Measurements from ENCODE around the gene FAF1.
"Not testable (repeated sequence)": the region's sequence is repeated elsewhere in the genome, so short reads cannot be mapped to it uniquely, and the experiment has no call there.

FAF1 gene

DNA sequence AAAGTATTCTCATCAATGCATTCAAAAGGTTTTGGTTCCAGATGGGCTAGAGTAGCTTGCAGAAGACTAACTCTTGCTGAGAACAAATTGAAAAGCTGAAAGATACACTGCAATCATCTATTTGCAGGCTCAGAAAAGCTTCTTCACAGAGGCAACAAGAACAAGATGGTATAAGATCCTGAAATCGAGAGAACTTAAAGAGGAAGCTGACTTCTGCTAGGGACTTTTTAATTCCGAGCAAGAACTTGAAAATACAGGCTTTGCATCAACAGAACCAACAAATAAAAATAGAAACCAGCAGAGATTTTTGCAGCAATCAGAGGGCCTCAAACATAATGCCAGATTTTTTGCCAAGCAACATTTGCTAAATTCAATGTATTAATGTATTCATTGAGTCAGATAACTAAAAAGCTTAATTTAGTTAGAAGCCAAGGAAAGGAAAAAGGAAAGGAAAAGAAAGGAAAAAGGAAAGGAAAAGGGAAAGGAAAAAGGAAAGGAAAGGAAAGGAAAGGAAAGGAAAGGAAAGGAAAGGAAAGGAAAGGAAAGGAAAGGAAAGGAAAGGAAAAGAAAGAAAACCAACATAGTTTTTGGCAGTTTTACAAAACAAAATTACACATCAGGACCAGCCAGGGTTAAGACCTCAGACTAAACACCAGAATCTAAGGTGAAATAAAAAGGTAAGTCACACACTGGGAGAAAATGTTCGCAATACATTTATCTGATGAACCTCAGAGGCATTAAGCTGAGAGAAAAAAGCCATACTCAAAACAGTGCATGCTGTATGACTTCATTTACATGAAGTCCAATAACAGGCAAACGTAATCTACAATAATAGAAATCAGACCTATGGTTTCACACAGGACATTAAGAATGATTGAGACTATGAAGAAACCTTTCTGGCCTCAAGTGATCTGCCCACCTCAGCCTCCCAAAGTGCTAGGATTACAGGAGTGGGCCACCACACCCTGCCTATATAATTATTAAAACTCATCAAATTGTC lies 42.6 kb downstream of the FAF1 start:
- in situ Hi-C loops (cut with MboI; ENCODE audit: low sequenced_read_pairs) = no loop called here

DNA sequence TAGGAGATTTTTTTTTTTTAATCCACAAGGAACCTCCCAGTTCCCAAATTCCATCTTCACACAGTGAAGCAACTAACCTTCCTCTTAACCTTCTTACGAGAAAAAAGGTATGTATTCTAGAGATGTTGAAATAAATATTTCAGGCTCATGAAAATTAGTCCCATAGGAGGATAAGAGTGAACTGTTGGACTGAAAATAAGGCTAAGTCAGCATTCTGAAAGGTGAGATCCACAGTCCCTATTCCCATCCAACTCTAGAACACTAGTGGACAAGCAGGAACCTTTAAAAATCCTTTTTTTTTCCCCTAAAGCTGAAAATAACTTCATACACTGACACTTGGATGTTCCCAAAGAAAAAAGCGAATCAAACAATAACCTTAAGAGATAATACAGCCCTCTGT lies 44.4 kb downstream of the FAF1 start:
- in situ Hi-C loops (cut with MboI; ENCODE audit: low sequenced_read_pairs) = no loop called here

DNA sequence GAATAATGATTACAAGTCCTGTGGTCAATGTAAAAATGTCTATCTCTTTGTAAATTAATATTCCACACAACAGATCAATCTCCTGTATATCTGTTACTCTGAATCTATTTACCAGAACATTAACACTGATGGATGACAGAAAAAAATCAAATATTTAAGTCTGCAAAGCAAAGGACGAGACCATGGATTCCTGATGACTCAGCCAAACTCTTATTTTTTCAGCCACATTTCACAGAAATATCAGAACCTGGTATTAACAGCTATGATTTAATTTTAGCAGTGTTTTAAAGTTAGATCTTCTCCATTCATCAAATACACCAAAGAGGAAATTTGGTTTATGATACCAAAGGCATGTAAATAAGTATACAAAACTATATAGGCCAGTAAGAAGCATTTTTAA lies 46.1 kb downstream of the FAF1 start:
- in situ Hi-C loops (cut with MboI; ENCODE audit: low sequenced_read_pairs) = no loop called here

- in situ Hi-C loops (cut with MboI; ENCODE audit: low sequenced_read_pairs) = not testable (repeated sequence)
These were observed 49.7 kb downstream of the FAF1 start for GRCh38 chr1:50910356-50910755.

DNA sequence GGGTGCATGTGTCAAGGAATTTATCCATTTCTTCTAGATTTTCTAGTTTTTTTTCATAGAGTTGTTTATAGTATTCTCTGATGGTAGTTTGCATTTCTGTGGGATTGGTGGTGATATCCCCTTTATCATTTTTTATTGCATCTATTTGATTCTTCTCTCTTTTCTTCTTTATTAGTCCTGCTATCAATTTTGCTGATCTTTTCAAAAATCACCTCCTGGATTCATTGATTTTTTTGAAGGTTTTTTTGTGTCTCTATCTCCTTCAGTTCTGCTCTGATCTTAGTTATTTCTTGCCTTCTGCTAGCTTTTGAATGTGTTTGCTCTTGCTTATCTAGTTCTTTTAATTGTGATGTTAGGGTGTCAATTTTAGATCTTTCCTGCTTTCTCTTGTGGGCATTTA lies 52.5 kb downstream of the FAF1 start:
- in situ Hi-C loops (cut with MboI; ENCODE audit: low sequenced_read_pairs) = not testable (repeated sequence)

GRCh38 chr1:50906050-50906449 lies 54.0 kb downstream of the FAF1 start:
- in situ Hi-C loops (cut with MboI; ENCODE audit: low sequenced_read_pairs) = not testable (repeated sequence)

- in situ Hi-C loops (cut with MboI; ENCODE audit: low sequenced_read_pairs) = no loop called here
These were observed 57.6 kb downstream of the FAF1 start for GRCh38 chr1:50902419-50902818.

DNA sequence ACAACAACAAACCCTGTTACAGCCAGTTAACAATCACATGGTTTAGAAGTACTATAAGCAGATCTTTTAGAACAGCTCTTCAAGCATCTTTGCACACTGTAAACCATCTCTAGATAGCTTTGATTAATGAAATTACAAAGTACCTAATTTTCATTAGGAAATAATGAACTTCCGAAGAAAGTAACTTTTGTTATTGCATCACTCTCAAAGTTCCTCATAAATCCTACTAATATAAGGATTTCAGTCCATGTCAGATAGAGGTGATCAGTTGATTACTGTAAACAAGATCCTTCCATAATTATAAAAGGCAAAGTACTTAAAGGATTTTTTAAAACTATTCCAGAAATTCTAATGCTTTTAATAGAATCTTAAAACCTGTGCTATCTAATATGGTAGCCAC lies 58.2 kb downstream of the FAF1 start:
- in situ Hi-C loops (cut with MboI; ENCODE audit: low sequenced_read_pairs) = no loop called here

- in situ Hi-C loops (cut with MboI; ENCODE audit: low sequenced_read_pairs) = no loop called here
These were observed 61.3 kb downstream of the FAF1 start for GRCh38 chr1:50898773-50899172.

- in situ Hi-C loops (cut with MboI; ENCODE audit: low sequenced_read_pairs) = no loop called here
These were observed 65.7 kb downstream of the FAF1 start for GRCh38 chr1:50894340-50894739.

DNA sequence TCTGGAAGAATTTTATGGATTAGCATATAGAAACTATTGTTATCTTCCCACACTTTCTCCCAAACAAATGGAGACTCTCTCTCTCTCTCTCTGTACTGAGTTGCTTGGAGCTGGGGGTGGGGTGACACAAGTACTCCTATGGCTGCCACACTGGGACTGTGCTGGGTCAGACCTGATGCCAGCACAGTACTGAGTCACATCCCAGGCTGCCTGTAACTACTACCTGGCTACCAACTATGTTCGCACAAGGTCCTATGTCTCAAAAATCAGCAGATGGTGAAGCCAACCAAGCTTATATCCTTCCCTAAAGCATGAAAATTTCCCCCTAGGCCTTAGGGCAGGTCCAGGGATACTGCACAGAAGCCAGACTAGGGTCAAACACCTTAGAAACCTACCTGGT lies 66.6 kb downstream of the FAF1 start:
- in situ Hi-C loops (cut with MboI; ENCODE audit: low sequenced_read_pairs) = no loop called here

DNA sequence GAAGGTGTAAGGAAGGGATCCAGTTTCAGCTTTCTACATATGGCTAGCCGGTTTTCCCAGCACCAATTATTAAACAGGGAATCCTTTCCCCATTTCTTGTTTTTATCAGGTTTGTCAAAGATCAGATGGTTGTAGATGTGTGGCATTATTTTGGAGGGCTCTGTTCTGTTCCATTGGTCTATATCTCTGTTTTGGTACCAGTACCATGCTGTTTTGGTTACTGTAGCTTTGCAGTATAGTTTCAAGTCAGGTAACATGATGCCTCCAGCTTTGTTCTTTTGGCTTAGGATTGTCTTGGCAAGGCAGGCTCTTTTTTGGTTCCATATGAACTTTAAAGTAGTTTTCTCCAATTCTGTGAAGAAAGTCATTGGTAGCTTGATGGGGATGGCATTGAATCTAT lies 72.5 kb downstream of the FAF1 start:
- in situ Hi-C loops (cut with MboI; ENCODE audit: low sequenced_read_pairs) = not testable (repeated sequence)

DNA sequence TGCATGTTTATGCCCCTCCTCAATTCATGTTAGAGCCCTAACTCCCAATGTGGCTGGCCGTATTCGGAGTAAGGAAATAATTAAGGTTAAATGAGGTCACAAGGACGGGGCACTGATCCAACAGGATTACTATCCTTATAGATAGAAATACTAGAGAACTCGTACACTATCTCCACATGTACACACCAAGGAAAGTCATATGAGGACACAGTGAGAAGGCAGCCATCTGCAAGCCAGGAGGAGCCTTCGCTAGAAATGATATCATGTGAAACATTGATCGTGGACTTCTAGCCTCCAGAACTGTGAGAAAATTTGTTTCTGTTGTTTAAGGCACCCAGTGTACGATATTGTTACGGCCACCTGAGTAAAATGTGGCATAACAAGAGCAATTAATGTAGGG lies 79.7 kb downstream of the FAF1 start:
- in situ Hi-C loops (cut with MboI; ENCODE audit: low sequenced_read_pairs) = no loop called here

DNA sequence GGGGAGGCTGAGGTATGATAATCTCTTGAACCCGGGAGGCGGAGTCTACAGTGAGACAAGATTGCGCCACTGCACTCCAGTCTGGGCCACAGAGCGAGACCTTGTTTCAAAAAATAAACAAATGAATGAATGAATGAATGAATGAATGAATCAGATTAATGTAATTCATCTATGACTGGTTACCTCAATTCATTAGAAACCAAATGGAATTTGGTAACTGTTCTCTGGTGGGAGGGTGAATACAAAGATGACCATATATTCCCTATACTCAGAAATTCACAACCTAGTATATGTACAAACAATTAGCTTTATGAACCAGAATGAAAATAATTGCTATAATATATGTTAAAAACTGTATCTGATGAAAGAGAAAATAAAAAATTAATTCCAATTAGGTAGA lies 80.9 kb downstream of the FAF1 start:
- in situ Hi-C loops (cut with MboI; ENCODE audit: low sequenced_read_pairs) = no loop called here

DNA sequence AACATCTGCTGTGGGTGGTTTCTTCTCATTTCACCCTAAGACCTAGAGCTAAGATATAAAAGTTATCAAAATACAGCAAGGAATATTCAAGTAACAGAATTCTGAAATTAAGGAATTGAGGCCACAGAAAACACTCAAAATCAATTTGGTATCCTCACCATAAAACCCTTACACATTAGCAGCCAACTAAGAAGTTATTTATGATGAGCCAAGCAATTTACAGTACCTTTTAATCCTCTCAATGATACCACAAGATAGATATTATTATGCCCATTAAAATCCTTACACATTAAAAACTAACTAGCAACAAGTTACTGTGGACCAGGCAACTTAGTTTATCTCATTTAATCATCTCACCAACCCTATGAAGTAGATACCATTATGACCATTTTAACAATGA lies 81.6 kb downstream of the FAF1 start:
- in situ Hi-C loops (cut with MboI; ENCODE audit: low sequenced_read_pairs) = no loop called here

- in situ Hi-C loops (cut with MboI; ENCODE audit: low sequenced_read_pairs) = no loop called here
These were observed 82.4 kb downstream of the FAF1 start for GRCh38 chr1:50877641-50878040.

- in situ Hi-C loops (cut with MboI; ENCODE audit: low sequenced_read_pairs) = no loop called here
These were observed 86.4 kb downstream of the FAF1 start for GRCh38 chr1:50873458-50874187.

DNA sequence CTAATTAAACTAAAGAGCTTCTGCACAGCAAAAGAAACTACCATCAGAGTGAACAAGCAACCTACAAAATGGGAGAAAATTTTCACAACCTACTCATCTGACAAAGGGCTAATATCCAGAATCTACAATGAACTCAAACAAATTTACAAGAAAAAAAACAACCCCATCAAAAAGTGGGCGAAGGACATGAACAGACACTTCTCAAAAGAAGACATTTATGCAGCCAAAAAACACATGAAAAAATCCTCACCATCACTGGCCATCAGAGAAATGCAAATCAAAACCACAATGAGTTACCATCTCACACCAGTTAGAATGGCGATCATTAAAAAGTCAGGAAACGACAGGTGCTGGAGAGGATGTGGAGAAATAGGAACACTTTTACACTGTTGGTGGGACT lies 95.2 kb downstream of the FAF1 start:
- in situ Hi-C loops (cut with MboI; ENCODE audit: low sequenced_read_pairs) = not testable (repeated sequence)

GRCh38 chr1:50861772-50862171 lies 98.3 kb downstream of the FAF1 start:
- in situ Hi-C loops (cut with MboI; ENCODE audit: low sequenced_read_pairs) = no loop called here

DNA sequence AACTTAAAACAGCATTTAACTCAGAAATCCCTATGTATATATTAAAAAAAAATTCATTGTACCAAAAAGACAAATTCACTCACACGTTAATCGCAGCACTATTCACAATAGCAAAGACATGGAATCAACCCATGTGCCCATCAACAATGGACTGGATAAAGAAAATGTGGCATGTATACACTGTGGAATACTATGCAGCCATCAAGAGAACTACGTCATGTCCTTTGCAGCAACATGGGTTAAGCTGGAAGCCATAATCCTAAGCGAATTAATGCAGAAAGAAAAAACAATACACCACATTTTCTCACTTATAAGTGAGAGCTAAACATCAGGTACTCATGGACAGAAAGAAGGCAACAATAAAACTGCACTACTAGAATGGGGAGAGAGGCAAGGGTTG lies 99.4 kb downstream of the FAF1 start:
- in situ Hi-C loops (cut with MboI; ENCODE audit: low sequenced_read_pairs) = no loop called here

DNA sequence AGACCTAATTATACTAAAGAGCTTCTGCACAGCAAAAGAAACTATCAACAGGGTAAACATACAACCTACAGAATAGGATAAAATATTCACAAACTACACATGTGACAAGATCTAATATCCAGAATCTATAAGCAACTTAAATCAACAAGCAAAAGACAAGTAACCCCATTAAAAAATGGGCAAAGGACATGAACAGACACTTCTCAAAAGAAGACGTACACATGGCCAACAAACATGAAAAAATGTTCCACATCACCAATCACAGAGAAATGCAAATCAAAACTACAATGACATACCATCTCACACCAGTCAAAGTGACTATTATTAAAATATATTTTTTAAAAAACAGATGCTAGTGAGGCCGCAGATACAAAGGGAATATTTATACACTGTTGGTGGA lies 99.8 kb downstream of the FAF1 start:
- in situ Hi-C loops (cut with MboI; ENCODE audit: low sequenced_read_pairs) = no loop called here

DNA sequence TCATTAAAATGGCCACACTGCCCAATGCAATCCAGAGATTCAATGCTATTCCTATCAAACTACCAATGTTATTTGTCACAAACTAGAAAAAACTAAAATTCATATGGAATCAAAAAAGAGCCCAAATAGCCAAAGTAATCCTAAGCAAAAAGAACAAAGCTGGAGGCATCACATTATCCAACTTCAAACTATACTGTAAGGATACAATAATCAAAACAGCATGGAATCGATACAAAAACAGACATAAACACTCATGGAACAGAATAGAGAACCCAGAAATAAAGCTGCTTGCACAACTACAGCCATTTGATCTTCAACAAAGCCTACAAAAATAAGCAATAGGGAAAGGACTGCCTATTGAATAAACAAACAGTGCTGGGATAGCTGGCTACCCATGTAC lies 100.4 kb downstream of the FAF1 start:
- in situ Hi-C loops (cut with MboI; ENCODE audit: low sequenced_read_pairs) = no loop called here

Data from HL-60/S4 treated with phorbol 12-myristate 13-acetate at 8.2 ng/mL for 4 days and 3 days (cell line).